Fibroblast of villous mesenchyme (primary cell): ENCODE data around the gene EYA4. TPM values are rescaled to one million over a fixed set of nuclear protein-coding genes. Genes with fewer than 3 reads are reported as not detected.

Experiments
- DNase-seq: peaks from one replicate; pipeline ENCODE4 v3.0.0-alpha.2; 2010; ENCODE audit warnings: low read depth
- H3K4me3 ChIP-seq: 2 replicates; pipeline ENCODE4 v1.5.1; 2011; ENCODE audit warnings: low read depth, mild to moderate bottlenecking, low read length
- total RNA-seq: library from RNA; depleted of rRNA; stranded (reverse); fragments of >200 nt; gene quantifications from 2 replicates; pipeline ENCODE4 v1.2.3, GENCODE V29; 2012
- TF ChIP-seq, protein P1 (sequence below): IDR thresholded peaks from 2 replicates; pipeline ENCODE4 v1.5.1; 2012; ENCODE audit warnings: low read depth, mild to moderate bottlenecking, low read length; ENCODE audit not compliant: insufficient read depth

EYA4 gene
- total RNA-seq, 1 donor: under 0.01 TPM

DNA sequence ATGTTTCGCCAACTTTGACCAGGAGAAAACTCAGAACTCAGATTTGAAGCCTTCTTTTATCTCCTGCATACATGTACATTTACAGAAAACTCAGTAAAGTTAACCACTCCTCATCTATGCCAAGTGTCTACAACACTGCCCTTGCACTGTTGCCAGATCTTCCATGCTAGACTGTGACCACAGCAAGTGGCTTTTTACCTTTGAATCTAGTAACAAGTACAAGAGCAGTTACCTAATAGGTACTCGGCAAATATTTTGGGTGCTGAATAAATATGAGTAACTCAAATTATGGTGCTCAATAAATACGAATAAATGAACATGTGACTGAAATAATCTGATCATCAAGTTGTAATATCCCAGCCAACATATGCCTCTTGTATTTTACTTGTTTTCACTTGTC lies 184.9 kb downstream of the EYA4 start:
- no peak for DNase-seq
- TF ChIP-seq, protein P1, sequence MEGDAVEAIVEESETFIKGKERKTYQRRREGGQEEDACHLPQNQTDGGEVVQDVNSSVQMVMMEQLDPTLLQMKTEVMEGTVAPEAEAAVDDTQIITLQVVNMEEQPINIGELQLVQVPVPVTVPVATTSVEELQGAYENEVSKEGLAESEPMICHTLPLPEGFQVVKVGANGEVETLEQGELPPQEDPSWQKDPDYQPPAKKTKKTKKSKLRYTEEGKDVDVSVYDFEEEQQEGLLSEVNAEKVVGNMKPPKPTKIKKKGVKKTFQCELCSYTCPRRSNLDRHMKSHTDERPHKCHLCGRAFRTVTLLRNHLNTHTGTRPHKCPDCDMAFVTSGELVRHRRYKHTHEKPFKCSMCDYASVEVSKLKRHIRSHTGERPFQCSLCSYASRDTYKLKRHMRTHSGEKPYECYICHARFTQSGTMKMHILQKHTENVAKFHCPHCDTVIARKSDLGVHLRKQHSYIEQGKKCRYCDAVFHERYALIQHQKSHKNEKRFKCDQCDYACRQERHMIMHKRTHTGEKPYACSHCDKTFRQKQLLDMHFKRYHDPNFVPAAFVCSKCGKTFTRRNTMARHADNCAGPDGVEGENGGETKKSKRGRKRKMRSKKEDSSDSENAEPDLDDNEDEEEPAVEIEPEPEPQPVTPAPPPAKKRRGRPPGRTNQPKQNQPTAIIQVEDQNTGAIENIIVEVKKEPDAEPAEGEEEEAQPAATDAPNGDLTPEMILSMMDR: no peak
- no peak overlapping the region for H3K4me3 ChIP-seq

DNA sequence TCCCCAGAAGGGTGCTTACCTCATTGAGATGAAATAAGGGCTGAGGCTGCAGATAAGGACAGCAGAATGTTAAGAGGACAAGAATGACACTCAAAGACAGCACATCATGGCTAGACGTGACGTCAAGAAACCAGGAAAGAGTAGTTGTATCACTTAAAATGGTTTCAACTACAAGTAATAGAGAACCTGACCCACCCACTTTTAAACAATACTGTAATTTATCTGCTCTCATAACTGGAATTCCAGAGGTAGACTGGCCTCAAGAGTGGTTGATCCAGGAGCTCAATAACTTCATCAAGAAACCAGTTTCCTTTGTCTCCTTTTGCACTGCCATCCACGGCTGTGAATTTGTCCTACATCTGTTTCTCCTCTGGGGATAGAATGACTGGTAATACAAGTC lies 187.1 kb downstream of the EYA4 start:
- H3K4me3 ChIP-seq: no peak overlapping the region
- TF ChIP-seq, protein P1: no peak
- DNase-seq: no peak

DNA sequence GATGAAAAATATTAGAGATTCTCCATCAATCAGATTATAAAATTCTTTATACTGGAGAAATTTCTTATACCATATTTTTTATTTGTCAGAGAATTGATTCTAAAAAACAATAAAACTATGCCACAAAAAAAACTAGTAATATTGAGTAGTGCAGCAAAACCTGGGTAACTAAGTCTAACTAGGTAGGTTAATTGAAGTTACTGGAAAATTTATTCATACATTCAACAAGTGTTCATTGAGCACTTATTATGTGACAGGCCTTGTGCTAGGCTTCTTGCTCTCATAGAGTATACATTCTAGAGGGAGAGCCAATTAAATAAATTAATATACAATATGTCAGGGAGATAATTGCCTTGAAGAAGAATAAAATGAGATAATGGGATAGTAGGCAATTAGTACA lies 189.4 kb downstream of the EYA4 start:
- no peak overlapping the region for H3K4me3 ChIP-seq
- DNase-seq: no peak
- TF ChIP-seq, protein P1: no peak

DNA sequence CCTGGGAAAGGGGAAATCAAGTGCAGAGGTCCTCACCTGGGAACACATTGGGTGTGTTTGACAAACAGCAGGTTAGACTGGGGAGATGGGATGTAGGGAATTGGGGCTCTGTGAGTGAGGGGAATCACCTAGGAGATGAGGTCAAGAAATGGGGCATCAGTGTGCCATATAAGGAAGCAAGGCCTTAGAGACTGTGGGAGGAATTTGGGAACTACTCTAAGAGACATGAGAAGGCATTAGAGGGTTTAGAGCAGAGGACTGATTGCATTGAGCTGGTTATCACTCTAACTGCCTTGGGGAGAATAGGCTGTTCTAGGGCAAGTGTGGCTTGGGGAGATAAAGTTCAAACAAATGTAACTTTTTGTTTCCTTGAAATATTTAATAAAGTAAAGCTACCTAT lies 189.9 kb downstream of the EYA4 start:
- TF ChIP-seq, protein P1: no peak
- no peak for DNase-seq

DNA sequence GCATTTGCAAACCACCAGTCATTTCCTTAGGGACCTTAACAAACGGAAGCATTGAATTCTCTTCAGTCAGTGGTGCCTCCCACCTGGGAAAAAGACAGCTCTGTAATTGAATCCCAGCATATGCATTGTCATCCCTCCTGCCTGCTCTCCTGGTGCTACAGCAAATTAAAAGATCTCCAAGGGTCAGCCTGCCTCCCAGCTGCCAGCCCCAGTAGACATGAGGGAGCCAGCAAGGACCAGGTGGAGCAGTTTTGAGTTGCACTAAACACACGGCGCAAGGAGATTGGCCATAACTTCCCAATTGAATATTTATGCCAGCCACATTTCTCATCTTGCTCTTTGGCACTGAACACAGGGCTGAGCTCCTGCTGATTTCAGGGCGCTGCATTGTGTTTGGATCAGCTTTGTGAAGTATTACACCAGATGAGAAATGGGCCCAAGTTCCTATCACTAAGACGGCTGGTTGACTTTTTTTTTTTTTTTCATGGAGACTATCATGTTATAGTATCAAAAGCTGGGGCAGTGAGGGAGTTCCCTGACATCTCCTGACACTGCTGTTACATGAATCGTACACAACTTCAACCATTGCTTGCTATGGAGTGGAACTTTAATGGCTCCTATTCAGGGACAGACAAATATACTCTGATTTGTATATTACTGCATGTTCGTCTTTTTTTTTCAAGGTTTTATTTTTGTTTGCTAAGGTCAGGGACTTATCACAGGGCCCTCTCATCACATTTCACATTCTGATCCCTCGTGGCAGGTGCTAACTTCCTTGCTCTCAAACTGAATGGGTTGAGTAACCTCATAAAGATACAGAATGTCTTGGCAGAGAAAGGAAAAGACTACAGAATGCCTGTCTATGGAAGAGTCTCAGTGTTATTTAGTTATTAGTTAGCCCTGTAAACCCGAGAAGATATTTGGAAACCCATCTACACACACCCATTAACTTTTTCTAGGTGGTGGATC lies 191.1 kb downstream of the EYA4 start:
- H3K4me3 ChIP-seq: no peak overlapping the region
- TF ChIP-seq, protein P1: no peak
- DNase-seq: no peak

More for the DNA sequence above, 189.9 kb downstream of the EYA4 start:
- no peak overlapping the region for H3K4me3 ChIP-seq

DNA sequence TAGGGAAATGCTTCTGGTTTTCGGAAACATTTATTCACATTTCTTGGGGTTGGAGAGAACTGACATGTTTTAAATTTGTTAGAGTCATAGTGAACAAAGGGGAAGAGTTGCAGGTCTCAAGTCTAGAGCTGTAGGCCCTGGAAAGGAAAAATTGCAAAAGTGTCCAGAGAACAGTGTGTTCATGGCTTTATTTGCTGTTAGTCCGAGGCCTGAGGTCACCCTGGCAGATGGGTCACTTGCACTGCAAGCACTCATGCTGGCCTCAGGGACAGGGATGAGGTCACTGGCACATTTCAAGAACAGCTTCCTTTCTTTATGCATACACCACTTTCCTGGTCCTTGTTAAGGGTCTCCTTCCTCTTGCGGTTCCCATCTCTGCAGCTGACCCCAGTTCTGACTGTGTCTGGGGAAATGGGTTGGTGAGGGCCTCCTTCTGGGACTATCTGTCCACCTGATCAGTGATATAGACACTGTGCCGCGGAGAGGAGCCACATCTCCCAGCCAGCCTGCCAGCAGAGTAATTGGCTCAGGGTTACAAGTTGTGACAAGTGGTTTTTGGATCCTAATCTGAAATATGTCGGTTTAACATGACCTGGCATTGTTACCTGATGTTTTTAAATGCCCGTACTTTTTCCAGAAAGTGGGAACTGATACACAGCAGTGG lies 194.0 kb downstream of the EYA4 start:
- DNase-seq: no peak
- no peak overlapping the region for H3K4me3 ChIP-seq
- TF ChIP-seq, protein P1: no peak
